DND-41 (cell line): ENCODE measurements around the gene IL21R.

Experiments used
- EZH2 ChIP-seq: IDR thresholded peaks from 3 replicates; pipeline ENCODE4 v1.6.1; 2012; ENCODE audit warnings: borderline replicate concordance, low read depth, mild to moderate bottlenecking, moderate library complexity, low read length, inconsistent platforms; ENCODE audit not compliant: severe bottlenecking
- TF ChIP-seq, protein P1 (sequence below): IDR thresholded peaks from 2 replicates; pipeline ENCODE4 v1.5.1; 2012; ENCODE audit warnings: borderline replicate concordance, low read length, moderate library complexity, mild to moderate bottlenecking; ENCODE audit not compliant: poor library complexity, severe bottlenecking; ENCODE audit errors: extremely low read depth

GRCh38 chr16:27369806-27370205, 32.2 kb upstream of the IL21R start:
- TF ChIP-seq, protein P1, sequence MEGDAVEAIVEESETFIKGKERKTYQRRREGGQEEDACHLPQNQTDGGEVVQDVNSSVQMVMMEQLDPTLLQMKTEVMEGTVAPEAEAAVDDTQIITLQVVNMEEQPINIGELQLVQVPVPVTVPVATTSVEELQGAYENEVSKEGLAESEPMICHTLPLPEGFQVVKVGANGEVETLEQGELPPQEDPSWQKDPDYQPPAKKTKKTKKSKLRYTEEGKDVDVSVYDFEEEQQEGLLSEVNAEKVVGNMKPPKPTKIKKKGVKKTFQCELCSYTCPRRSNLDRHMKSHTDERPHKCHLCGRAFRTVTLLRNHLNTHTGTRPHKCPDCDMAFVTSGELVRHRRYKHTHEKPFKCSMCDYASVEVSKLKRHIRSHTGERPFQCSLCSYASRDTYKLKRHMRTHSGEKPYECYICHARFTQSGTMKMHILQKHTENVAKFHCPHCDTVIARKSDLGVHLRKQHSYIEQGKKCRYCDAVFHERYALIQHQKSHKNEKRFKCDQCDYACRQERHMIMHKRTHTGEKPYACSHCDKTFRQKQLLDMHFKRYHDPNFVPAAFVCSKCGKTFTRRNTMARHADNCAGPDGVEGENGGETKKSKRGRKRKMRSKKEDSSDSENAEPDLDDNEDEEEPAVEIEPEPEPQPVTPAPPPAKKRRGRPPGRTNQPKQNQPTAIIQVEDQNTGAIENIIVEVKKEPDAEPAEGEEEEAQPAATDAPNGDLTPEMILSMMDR, result no peak
- no peak for TF ChIP-seq EZH2
